D721Med (cell line): Measurements from ENCODE around the gene ITIH5.
"Not testable (repeated sequence)": the region's sequence is repeated elsewhere in the genome, so short reads cannot be mapped to it uniquely, and the experiment has no call there.

Experiments used
- DNase-seq: peaks from one replicate; pipeline ENCODE4 v3.0.0; 2011; ENCODE audit warnings: low spot score; ENCODE audit not compliant: insufficient read length
- FAIRE-seq: peaks from 2 replicates; lab custom pipeline; 2011; peaks lifted over from hg19 to GRCh38; lab: Jason Lieb, UNC
- TF ChIP-seq, protein P1 (sequence below): IDR thresholded peaks from 2 replicates; pipeline ENCODE4 v1.5.1; 2012; ENCODE audit warnings: mild to moderate bottlenecking, control low read depth; ENCODE audit not compliant: insufficient read depth; ENCODE audit errors: missing control alignments

The ITIH5 gene

DNA sequence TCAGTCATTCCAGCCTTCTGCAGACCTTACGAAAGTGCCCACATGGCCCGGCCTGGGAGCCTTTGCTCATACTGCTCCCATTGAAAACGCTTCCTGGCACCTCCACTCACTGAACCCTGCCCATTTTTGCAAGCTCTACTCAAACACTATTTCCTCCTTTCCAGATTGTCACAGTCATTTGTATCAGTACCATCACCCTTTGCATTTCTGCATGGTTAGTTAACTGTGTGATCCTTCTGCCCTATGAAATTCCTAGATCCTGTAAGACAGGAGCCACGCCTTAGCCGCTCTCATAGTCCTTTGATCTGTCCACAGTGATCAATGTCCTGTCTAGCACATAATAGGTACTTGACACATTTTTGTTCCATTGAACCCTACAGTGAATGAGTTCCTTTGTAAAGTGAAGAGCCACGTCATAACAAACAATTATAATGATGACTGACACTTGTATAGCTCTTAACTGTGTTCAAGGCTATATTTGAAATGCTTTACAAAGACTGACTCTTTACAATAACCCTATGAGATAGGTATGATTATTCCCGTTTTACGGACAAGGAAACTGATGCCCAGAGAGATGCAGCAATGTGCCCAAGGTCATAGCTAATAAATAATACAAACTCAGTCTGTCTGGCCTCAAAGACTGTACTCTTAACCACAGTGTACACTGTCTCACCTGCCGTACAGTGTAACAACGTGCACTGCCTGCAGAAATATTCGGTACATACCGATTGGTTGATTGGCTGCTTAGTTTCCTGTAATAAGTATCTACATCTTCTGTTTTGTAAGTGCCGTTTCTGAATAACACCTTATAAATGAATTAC, 19.8 kb upstream of the ITIH5 start:
- DNase-seq: no peak
- no peak for FAIRE-seq
- TF ChIP-seq, protein P1, sequence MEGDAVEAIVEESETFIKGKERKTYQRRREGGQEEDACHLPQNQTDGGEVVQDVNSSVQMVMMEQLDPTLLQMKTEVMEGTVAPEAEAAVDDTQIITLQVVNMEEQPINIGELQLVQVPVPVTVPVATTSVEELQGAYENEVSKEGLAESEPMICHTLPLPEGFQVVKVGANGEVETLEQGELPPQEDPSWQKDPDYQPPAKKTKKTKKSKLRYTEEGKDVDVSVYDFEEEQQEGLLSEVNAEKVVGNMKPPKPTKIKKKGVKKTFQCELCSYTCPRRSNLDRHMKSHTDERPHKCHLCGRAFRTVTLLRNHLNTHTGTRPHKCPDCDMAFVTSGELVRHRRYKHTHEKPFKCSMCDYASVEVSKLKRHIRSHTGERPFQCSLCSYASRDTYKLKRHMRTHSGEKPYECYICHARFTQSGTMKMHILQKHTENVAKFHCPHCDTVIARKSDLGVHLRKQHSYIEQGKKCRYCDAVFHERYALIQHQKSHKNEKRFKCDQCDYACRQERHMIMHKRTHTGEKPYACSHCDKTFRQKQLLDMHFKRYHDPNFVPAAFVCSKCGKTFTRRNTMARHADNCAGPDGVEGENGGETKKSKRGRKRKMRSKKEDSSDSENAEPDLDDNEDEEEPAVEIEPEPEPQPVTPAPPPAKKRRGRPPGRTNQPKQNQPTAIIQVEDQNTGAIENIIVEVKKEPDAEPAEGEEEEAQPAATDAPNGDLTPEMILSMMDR: no peak

DNA sequence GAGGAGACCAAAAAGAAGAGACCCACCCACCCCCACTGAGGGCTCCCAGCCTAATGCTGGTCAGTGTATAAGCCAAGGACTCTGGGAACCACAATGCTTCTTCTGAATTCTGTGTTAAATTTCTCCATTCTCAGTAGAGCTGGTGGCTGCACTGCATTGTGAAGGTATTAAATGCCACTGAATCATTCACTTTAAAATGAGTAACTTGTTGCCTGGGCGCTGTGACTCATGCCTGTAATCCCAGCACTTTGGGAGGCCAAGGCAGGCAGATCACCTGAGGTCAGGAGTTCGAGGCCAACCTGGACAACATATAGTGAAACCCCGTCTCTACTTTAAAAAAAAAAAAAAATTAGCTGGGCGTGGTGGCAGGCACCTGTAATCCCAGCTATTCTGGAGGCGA, 13.3 kb upstream of the ITIH5 start:
- DNase-seq, FAIRE-seq: not testable (repeated sequence)

DNA sequence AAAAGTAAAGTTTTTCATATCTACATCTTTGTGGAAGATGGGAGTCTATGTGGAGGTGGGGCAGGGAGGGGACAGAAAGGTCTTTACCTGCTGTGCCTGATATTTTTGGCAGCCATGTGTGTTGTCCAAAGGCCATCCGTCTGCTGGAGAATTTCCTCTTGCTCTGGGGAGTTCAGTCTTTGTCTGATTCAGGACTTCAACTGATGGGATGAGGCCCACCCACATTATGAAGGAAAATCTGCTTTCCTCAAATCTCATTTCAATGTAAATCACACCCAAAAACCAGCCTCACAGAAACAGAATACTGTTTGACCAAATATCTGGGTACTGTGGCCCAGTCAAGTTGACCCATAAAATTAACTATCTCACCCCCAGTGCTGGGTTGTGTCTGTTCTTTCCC, 12.5 kb upstream of the ITIH5 start:
- DNase-seq: no peak
- TF ChIP-seq, protein P1: no peak
- no peak for FAIRE-seq

DNA sequence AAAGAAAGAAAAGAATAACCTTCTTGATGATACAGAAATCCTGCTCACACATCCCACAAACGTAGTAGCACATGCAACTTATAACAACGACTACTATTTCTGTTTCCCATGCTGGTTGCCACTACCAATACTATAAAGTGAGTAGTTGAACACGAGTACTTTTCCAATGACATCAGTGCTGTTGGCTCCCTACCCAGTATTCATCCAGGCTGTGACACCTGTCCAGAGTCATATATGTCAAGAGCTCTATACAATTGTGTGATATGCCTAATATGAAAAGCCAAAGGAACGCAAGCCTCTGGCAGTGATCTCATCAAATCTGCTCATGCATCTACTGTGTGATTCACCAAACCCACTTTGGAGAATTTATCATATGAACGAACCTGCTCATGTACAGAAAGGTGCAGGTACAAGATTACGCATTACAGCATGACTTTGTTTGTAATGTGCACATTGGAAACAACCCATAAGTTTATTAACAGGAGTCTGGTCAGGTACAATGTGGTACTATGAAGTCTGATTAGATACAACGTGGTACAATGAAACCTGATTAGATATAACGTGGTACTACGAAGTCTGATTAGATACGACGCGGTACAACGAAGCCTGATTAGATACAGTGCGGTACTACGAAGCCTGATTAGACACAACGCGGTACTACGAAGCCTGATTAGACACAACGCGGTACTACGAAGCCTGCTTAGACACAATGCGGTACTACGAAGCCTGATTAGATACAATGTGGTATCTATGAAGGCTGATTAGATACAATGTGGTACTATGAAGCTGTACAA, 5.8 kb upstream of the ITIH5 start:
- FAIRE-seq (no peak), DNase-seq (no peak)
- TF ChIP-seq, protein P1: no peak

DNA sequence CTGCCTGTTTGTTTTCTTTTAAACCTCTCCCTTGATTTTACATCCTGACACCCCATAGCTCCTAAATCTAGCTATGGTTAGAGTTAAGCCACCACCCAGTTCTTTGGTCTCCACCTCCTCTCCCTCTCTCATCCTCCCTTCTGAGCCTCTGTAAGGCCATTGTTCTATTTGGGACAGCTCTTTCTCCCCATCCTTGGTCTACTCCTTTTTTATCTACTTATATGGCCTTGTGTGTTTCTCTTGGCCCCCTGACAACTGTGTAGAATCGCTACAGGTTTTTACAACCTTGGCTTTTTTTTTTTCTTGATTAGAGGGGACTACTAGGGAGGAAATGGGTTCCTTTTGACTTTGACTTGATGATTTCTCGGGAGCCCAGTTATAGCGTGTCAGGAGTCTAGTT, 3.4 kb upstream of the ITIH5 start:
- no peak for DNase-seq
- no peak for FAIRE-seq
- TF ChIP-seq, protein P1: no peak

DNA sequence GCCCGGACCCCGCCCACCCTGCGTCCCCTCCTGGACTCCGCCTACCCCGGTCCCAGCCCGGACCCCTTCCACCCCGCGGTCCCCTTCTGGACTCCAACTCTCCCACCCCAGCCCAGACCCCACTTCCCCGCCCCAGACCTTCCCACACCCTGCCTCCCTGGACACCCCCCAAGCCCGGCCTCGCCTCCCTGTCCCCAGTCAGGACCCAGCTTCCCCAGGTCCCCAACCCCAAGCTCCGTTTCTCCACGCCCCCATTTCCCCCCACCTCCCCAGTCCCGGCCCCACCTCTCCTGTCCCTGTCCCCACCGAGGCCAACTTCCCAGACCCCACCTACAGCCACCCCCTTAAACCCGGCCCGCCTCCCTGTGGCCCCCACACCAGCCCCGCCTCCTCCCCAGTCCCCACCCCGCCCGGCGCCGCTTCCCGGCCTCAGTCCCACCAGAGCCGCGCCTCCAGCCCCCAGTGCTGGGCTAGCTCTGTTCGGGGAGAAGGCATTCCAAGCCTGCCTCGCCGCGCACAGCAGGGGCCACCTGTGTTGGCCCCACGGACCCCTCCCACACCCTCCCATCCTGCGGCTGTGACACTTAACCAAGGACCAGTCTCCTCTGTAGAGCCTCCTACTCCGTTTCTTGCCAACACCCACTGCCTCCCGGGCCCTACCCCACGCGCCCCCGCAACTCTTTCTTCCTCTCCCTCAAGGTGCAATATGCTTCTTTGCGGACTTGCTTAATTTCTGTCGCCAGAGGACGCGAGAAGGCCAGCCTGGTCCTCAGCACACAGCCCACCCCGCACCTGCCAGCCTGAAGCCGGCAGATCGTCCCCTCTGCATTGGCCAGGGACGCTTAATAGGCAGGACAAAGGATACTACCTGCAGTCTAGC, 736 bp upstream of the ITIH5 start:
- FAIRE-seq (no peak), DNase-seq (no peak)
- TF ChIP-seq, protein P1: no peak

DNA sequence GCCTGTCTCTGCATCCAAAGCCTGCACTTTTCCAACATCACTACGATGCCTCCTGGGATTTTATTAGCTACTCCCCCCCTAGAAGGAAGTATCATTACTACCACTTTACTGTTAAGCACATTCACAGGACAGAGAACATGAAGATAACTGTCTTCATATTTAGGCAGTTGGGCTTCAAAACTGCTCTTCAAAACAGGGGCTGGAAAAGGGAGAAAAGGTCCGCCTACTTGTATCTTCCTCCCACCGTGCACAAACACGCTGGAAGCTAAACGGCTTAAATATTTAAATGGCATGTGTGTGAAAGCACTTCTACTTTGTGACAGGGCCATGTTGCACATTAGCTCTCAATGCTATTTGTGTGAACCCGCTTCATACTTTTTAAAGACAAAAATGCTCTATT, 999 bp downstream of the ITIH5 start:
- TF ChIP-seq, protein P1: no peak
- no peak for FAIRE-seq
- no peak for DNase-seq
